GM21737 (cell line): ENCODE results near the gene TMEM242.
"Not testable (repeated sequence)": the region's sequence is repeated elsewhere in the genome, so short reads cannot be mapped to it uniquely, and the experiment has no call there.

ENCODE experiments used
- ATAC-seq: cut with Tn5 transposase; IDR thresholded peaks from one replicate; pipeline ENCODE4 v1.9.1; 2021; ENCODE audit warnings: mild to moderate bottlenecking, moderate library complexity; ENCODE audit not compliant: unreplicated experiment

TMEM242 gene

GRCh38 chr6:157323255-157323965 is at the start of gene TMEM242:
Gene TMEM242 (minus strand): TSS chr6:157323519. CDS start chr6:157323499, 20 bp downstream.
- ATAC-seq = peak; percentile 83

- ATAC-seq = no peak
Measured at GRCh38 chr6:157372501-157373280, 49.4 kb upstream of the TMEM242 start.

- ATAC-seq = no peak
Measured at GRCh38 chr6:157370755-157371154, 47.4 kb upstream of the TMEM242 start.

- no peak for ATAC-seq
Measured at GRCh38 chr6:157368359-157369049, 45.2 kb upstream of the TMEM242 start.

GRCh38 chr6:157366648-157367047 is 43.3 kb upstream of the TMEM242 start:
- no peak for ATAC-seq

- no peak for ATAC-seq
Measured at GRCh38 chr6:157364705-157365104, 41.4 kb upstream of the TMEM242 start.

- ATAC-seq = no peak
Measured at GRCh38 chr6:157361886-157362285, 38.6 kb upstream of the TMEM242 start.

- no peak for ATAC-seq
Measured at GRCh38 chr6:157358287-157358686, 35.0 kb upstream of the TMEM242 start.

- ATAC-seq = no peak
Measured at GRCh38 chr6:157346373-157346772, 23.1 kb upstream of the TMEM242 start.

GRCh38 chr6:157343732-157344131 is 20.4 kb upstream of the TMEM242 start:
- no peak for ATAC-seq

- no peak for ATAC-seq
Measured at GRCh38 chr6:157339432-157339831, 16.1 kb upstream of the TMEM242 start.

- no peak for ATAC-seq
Measured at GRCh38 chr6:157337751-157338150, 14.4 kb upstream of the TMEM242 start.

- ATAC-seq = not testable (repeated sequence)
Measured at GRCh38 chr6:157337276-157337675, 14.0 kb upstream of the TMEM242 start.

GRCh38 chr6:157335829-157336228 is 12.5 kb upstream of the TMEM242 start:
- ATAC-seq = no peak

GRCh38 chr6:157333956-157334355 is 10.6 kb upstream of the TMEM242 start:
- no peak for ATAC-seq

GRCh38 chr6:157333537-157333936 is 10.2 kb upstream of the TMEM242 start:
- ATAC-seq = no peak

GRCh38 chr6:157332813-157333212 is 9.5 kb upstream of the TMEM242 start:
- ATAC-seq = no peak

GRCh38 chr6:157330831-157331230 is 7.5 kb upstream of the TMEM242 start:
- ATAC-seq = no peak

GRCh38 chr6:157329829-157330228 is 6.5 kb upstream of the TMEM242 start:
- ATAC-seq = no peak

- ATAC-seq = no peak
Measured at GRCh38 chr6:157328108-157328692, 4.9 kb upstream of the TMEM242 start.

- ATAC-seq = no peak
Measured at GRCh38 chr6:157326979-157327378, 3.7 kb upstream of the TMEM242 start.
